Effector memory CD4-positive, alpha-beta T cell (primary cell): ENCODE measurements around the gene HOXD8.

ENCODE experiments used
- DNase-seq, 3 donors: peaks; one replicate each; pipeline ENCODE4 v3.0.0-alpha.2; 2020
- H3K27ac ChIP-seq: 2 replicates; pipeline ENCODE4 v1.7.0; 2013; ENCODE audit warnings: mild to moderate bottlenecking, low read length, moderate library complexity; ENCODE audit not compliant: insufficient read depth, poor library complexity, severe bottlenecking
- H3K27me3 ChIP-seq: replicated peaks from 2 replicates; pipeline ENCODE4 v1.7.0; 2013; ENCODE audit warnings: mild to moderate bottlenecking, low read length; ENCODE audit not compliant: insufficient read depth, control insufficient read depth, poor library complexity, severe bottlenecking
- H3K36me3 ChIP-seq: 2 replicates; pipeline ENCODE4 v1.7.0; 2013; ENCODE audit warnings: mild to moderate bottlenecking, low read length, moderate library complexity; ENCODE audit not compliant: control insufficient read depth, insufficient read depth
- H3K4me1 ChIP-seq: 2 replicates; pipeline ENCODE4 v1.7.0; 2013; ENCODE audit warnings: low read length, mild to moderate bottlenecking; ENCODE audit not compliant: control insufficient read depth, insufficient read depth, poor library complexity, severe bottlenecking
- H3K4me3 ChIP-seq: 2 replicates; pipeline ENCODE4 v1.7.0; 2013; ENCODE audit warnings: low read length, low read depth, mild to moderate bottlenecking; ENCODE audit not compliant: insufficient read depth, poor library complexity, severe bottlenecking
- H3K9me3 ChIP-seq: 2 replicates; pipeline ENCODE4 v1.7.0; 2013; ENCODE audit warnings: mild to moderate bottlenecking, low read length, moderate library complexity; ENCODE audit not compliant: control insufficient read depth

HOXD8 gene

GRCh38 chr2:176156301-176156806, 26.8 kb downstream of the HOXD8 start:
- Histone ChIP-seq H3K27ac (no peak overlapping the region), H3K36me3 (no peaks in the 10 kb centered on the region), H3K9me3 (no peaks in the 10 kb centered on the region), H3K27me3 (peaks cover 66% of the 10 kb centered on the region), H3K4me1 (peaks cover 6% of the 10 kb centered on the region), H3K4me3 (no peak overlapping the region)
- no peak for DNase-seq

GRCh38 chr2:176156807-176157498, 27.4 kb downstream of the HOXD8 start, which contains the start of gene HOXD3:
HOXD3 (plus strand) TSS chr2:176157307; CDS start chr2:176169115, 11,808 bp downstream.
- no peak within 1 kb of the TSS for H3K27ac ChIP-seq
- DNase-seq, result no peak
- H3K27me3 ChIP-seq, result peaks cover 64% of the 10 kb centered on the region
- no peak within 1 kb of the TSS for H3K4me3 ChIP-seq
- H3K9me3 ChIP-seq, result no peaks in the 10 kb centered on the region
- no peaks in the 10 kb centered on the region for H3K36me3 ChIP-seq
- H3K4me1 ChIP-seq, result peaks cover 6% of the 10 kb centered on the region

DNA sequence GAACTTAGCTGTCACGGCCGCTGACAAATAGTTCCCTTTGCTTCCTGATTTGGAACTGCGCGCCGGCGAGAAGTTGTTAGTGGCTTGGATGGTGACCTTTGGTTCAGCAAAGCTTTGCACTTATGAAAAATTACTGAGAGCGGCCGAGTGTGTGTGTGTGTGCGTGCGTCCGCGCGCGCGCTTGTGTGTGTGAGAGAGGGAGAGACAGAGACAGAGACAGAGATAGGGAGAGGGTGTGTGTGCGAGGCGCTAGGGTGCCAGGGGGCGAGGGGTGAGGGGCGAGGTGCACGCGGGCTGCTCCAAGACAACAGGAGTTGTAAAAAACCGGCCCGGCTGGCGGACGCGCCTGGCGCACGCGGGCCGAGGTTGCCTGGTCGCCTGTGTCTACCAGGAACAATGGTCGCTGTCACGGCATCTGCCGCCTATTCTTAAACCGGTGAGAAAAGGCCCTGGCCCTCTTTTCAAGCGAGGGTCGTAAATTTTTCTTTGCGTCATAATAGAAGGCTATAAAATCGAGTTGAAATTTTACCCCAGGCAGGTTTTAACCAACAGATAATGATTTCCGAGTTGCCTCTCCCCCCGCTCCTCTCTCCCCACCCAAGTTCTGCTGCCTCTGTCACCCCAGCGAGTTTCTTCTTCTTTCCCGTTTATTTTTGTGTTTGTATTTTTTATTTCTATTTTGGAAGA, 28.1 kb downstream of the HOXD8 start:
- Histone ChIP-seq H3K9me3 (no peaks in the 10 kb centered on the region), H3K36me3 (no peaks in the 10 kb centered on the region), H3K4me1 (peaks cover 6% of the 10 kb centered on the region), H3K27ac (no peak overlapping the region), H3K27me3 (peaks cover 67% of the 10 kb centered on the region), H3K4me3 (no peak overlapping the region)
- DNase-seq, result no peak

DNA sequence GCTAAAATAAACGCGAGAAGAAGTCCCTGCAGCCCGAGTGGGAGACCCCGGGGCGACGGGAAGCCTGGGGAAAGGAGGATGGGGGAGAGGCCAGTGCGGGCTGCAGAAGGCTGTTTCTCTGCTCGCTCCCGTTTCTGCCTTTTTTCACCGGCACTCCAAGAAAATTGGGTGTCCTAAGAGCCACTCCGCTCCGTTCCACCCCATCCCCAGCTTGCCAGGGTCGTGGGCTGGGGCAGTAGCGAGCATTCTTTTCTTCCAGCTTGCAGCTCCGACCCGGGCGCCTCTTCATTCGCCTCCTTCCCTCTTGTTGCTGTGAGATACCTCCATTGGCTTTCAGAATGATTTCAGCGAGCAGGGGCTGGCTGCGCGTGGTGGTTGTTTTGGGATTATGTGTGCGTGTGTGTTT, 28.7 kb downstream of the HOXD8 start:
- Histone ChIP-seq H3K4me3 (no peak overlapping the region), H3K27me3 (peaks cover 72% of the 10 kb centered on the region), H3K9me3 (no peaks in the 10 kb centered on the region), H3K4me1 (peaks cover 6% of the 10 kb centered on the region), H3K27ac (no peak overlapping the region), H3K36me3 (no peaks in the 10 kb centered on the region)
- no peak for DNase-seq

DNA sequence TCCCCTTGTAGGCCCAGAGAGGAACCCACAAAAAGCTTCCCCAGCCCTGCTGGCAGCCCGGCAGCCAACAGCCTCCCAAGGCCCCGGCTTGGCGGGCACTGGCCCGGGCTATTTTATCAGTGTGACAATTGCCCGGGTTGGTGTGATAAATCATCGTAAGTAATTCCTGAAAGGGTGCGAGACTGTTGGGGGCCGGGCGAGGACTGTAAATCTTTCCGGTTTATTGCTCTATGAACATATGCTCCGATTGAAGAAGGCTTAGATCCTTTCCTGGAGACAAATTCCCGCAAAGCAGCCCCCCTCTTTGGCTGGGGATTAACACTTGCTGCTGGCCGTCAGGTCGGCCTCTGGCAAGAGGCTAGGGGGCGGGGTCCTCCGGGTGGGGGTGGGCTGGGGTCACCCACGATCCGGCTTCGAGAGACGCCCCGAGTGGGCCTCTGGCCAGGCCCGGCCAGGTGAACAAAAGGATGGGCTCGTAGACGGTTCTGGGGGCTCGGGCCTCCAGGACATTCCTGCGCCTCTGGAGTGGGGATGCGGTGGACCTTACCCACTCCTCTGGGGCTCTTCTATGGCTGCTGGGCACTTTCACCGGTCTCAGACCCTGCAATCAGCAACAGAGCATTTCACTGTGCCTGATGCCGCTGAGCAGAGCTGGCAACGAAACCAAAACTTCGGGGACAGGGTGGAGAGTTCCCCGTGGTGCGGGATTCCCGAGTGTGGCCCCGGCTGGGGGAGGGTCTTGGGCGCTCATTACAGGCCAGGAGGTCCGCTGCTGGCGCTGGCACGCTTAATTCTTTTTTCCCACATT, 29.6 kb downstream of the HOXD8 start:
- Histone ChIP-seq H3K4me1 (peaks cover 6% of the 10 kb centered on the region), H3K27me3 (peaks cover 80% of the 10 kb centered on the region), H3K36me3 (no peaks in the 10 kb centered on the region), H3K27ac (no peak overlapping the region), H3K4me3 (no peak overlapping the region), H3K9me3 (no peaks in the 10 kb centered on the region)
- DNase-seq, result no peak

DNA sequence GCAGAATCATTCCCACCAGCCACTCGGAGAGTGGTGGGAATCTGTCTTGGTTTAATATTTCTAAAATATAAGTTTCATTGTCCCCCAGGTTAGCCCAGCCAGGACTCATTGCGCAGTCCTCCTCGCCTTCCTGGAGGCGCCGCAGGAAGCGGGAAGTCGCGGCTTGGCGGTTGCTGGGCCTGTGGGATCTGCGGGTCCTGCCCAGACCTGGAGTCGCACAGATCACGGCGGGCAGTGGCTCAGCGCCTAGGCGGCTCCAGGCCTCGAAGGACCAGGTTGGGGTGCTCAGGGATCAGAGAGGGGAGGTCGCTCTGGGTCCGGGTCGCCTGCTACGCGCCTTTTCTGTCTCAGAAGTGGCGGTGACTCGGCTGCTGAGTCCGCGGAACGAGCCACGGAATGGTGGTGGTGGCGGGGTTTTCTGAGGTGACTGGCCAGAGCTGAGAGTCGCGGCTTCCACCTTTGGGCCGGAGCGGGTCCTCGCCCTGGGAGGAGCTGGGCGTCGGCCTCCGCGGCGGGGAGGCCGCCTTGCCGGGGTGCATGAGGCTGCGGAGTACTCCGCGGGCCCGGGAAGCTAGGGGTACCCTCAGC, 30.3 kb downstream of the HOXD8 start:
- no peak overlapping the region for H3K27ac ChIP-seq

GRCh38 chr2:176160251-176160985, 30.9 kb downstream of the HOXD8 start:
- Histone ChIP-seq H3K36me3 (no peaks in the 10 kb centered on the region), H3K27ac (no peak overlapping the region), H3K27me3 (peaks cover 89% of the 10 kb centered on the region), H3K4me3 (no peak overlapping the region), H3K9me3 (no peaks in the 10 kb centered on the region), H3K4me1 (peaks cover 6% of the 10 kb centered on the region)
- DNase-seq, result no peak

More for the DNA sequence above, 30.3 kb downstream of the HOXD8 start:
- Histone ChIP-seq H3K4me1 (peaks cover 6% of the 10 kb centered on the region), H3K9me3 (no peaks in the 10 kb centered on the region), H3K4me3 (no peak overlapping the region), H3K36me3 (no peaks in the 10 kb centered on the region), H3K27me3 (peaks cover 87% of the 10 kb centered on the region)
- no peak for DNase-seq

DNA sequence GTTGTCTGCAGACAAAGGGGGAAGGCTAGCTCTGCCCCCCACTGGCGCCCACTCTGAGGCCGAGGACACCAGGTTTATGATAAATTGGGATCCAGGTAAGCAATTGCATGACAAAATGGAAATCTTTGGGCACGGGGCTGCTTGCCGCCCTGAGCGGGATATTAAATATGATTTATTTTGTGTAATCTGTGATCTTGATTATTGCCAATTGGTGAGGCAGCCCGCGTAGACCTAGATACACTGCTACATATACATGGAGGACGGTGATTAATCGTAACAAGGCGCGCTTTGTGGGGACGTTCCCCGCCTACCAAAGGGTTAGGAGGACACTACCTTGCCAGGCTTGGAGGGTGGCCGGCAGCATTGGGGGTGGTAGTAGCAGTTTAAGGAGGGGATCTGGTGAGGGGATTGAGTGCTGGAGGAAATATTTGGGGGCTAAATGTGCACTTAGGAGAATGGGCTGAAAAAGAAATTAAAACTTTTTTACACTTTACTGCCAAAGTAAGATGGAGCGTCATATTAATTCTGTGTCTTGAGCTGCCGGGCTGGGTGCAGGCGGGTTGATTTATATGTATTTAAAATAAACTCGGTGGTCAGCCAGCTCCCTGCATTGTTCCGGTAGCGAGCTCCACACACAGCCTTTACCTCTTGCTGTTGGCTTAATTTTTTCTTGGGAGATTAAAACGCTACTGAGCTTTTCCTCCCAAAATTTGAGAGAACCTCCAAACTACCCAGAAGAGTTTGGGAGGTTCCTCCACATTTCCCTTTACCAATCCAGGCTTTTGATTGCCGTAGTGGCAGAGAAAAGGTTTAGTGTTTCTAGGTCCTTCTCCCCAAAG, 31.7 kb downstream of the HOXD8 start:
- H3K27ac ChIP-seq, result no peak overlapping the region
- H3K9me3 ChIP-seq, result no peaks in the 10 kb centered on the region
- no peaks in the 10 kb centered on the region for H3K36me3 ChIP-seq
- peaks cover 86% of the 10 kb centered on the region for H3K27me3 ChIP-seq
- no peak overlapping the region for H3K4me3 ChIP-seq
- DNase-seq, result no peak
- peaks cover 6% of the 10 kb centered on the region for H3K4me1 ChIP-seq
